ENCODE data around the gene MUC6. TPM values are rescaled to one million over a fixed set of nuclear protein-coding genes. Genes with fewer than 3 reads are reported as not detected.
"Not testable (repeated sequence)": the region's sequence is repeated elsewhere in the genome, so short reads cannot be mapped to it uniquely, and the experiment has no call there.

MUC6 gene
- total and polyA plus RNA-seq, 9 donors = 0.09 to 0.61 (median 0.28) TPM; not detected in 1

GRCh38 chr11:975376-975775, 61.1 kb downstream of the MUC6 start:
- peaks cover 65% of the 10 kb centered on the region for H3K36me3 ChIP-seq (ENCODE audit: control insufficient read depth, insufficient read depth, low read length)
- H3K4me1 ChIP-seq (ENCODE audit: control insufficient read depth, insufficient read depth, low read length) = not testable (repeated sequence)

DNA sequence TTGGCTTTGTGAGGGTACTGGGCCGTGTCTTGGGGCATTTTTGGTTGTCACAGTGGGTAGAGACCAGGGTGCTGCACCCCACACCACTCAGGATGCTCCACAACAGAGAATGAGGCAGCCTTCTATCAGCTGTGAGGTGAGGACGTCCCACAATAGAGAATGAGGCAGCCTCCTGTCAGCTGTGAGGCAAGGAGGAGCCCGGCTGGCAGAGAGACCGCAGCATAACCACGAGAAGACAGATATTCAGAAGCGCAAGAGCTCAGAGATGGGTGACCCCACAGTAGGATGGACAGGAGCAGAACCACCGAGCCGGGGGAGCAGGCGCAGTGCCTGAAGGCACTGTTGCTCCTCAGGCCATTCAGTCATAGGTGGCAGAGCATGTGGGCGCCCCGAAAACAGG, 63.3 kb downstream of the MUC6 start:
- Histone ChIP-seq H3K27me3 (ENCODE audit: control insufficient read depth, insufficient read depth, low read length) (no peaks in the 10 kb centered on the region), H3K9me3 (replicated peaks; ENCODE audit: control insufficient read depth, low read depth, low read length) (no peaks in the 10 kb centered on the region), H3K36me3 (ENCODE audit: control insufficient read depth, insufficient read depth, low read length) (peaks cover 65% of the 10 kb centered on the region), H3K4me1 (ENCODE audit: control insufficient read depth, insufficient read depth, low read length) (no peaks in the 10 kb centered on the region), H3K4me3 (ENCODE audit: low read length) (no peak overlapping the region), H3K27ac (ENCODE audit: low read length) (no peak overlapping the region)
- WGBS (ENCODE audit: insufficient coverage) = 90% methylated on average over 11 of the region's 11 CpGs
- no peak for DNase-seq

More at GRCh38 chr11:975376-975775, 61.1 kb downstream of the MUC6 start:
- H3K27ac ChIP-seq (ENCODE audit: low read length); H3K9me3 ChIP-seq (replicated peaks; ENCODE audit: control insufficient read depth, low read depth, low read length); H3K4me3 ChIP-seq (ENCODE audit: low read length); H3K27me3 ChIP-seq (ENCODE audit: control insufficient read depth, insufficient read depth, low read length); DNase-seq: not testable (repeated sequence)
- WGBS (ENCODE audit: insufficient coverage) = 76% methylated on average over 41 of the region's 41 CpGs

- H3K9me3 ChIP-seq (replicated peaks; ENCODE audit: control insufficient read depth, low read depth, low read length) = no peaks in the 10 kb centered on the region
- peaks cover 63% of the 10 kb centered on the region for H3K36me3 ChIP-seq (ENCODE audit: control insufficient read depth, insufficient read depth, low read length)
- DNase-seq = no peak
- no peaks in the 10 kb centered on the region for H3K4me1 ChIP-seq (ENCODE audit: control insufficient read depth, insufficient read depth, low read length)
- no peaks in the 10 kb centered on the region for H3K27me3 ChIP-seq (ENCODE audit: control insufficient read depth, insufficient read depth, low read length)
- WGBS (ENCODE audit: insufficient coverage) = 89% methylated on average over 21 of the region's 26 CpGs
- H3K4me3 ChIP-seq (ENCODE audit: low read length) = no peak overlapping the region
- no peak overlapping the region for H3K27ac ChIP-seq (ENCODE audit: low read length)
Measured at GRCh38 chr11:972523-973211, 63.9 kb downstream of the MUC6 start.

GRCh38 chr11:971731-972365, 64.7 kb downstream of the MUC6 start:
- DNase-seq = no peak
- peaks cover 55% of the 10 kb centered on the region for H3K36me3 ChIP-seq (ENCODE audit: control insufficient read depth, insufficient read depth, low read length)
- WGBS (ENCODE audit: insufficient coverage) = 94% methylated on average over 28 of the region's 31 CpGs
- no peak overlapping the region for H3K27ac ChIP-seq (ENCODE audit: low read length)
- H3K4me1 ChIP-seq (ENCODE audit: control insufficient read depth, insufficient read depth, low read length) = no peaks in the 10 kb centered on the region
- H3K4me3 ChIP-seq (ENCODE audit: low read length) = no peak overlapping the region
- H3K9me3 ChIP-seq (replicated peaks; ENCODE audit: control insufficient read depth, low read depth, low read length) = no peaks in the 10 kb centered on the region
- no peaks in the 10 kb centered on the region for H3K27me3 ChIP-seq (ENCODE audit: control insufficient read depth, insufficient read depth, low read length)

DNA sequence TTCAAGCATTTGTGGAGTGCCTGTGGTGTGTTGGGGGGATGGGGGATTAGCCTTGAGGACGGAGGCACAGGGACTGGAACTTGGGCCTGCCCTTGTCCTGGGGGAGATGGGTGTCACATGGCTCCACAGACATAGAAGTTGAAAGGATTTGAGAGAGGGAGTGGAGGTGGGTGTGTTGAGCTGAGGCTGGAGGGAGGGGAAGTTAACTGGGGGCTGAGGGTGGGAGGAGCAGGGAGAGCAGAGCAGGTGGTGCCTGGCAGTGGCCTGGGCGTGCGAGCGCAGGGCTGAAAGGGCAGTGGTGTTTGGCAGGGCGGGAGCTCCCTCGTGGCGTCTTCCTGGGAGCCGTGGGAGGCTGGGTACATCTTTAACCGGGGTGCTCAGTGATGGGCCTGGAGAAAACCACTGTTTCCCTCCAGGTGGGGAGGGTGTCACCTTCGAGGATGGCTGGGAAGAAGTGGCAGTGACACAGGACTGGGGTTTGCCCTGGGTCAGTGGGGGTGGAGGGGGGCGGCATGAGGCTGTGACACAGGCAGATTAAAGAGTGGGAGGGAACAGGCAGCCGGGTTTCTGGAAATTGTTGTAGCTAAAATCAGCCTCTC, 65.3 kb downstream of the MUC6 start:
- peaks cover 54% of the 10 kb centered on the region for H3K36me3 ChIP-seq (ENCODE audit: control insufficient read depth, insufficient read depth, low read length)
- no peak overlapping the region for H3K4me3 ChIP-seq (ENCODE audit: low read length)
- no peaks in the 10 kb centered on the region for H3K27me3 ChIP-seq (ENCODE audit: control insufficient read depth, insufficient read depth, low read length)
- H3K9me3 ChIP-seq (replicated peaks; ENCODE audit: control insufficient read depth, low read depth, low read length) = no peaks in the 10 kb centered on the region
- WGBS (ENCODE audit: insufficient coverage) = 81% methylated on average over 10 of the region's 12 CpGs
- no peak for DNase-seq
- no peaks in the 10 kb centered on the region for H3K4me1 ChIP-seq (ENCODE audit: control insufficient read depth, insufficient read depth, low read length)
- no peak overlapping the region for H3K27ac ChIP-seq (ENCODE audit: low read length)

- no peaks in the 10 kb centered on the region for H3K27me3 ChIP-seq (ENCODE audit: control insufficient read depth, insufficient read depth, low read length)
- no peak overlapping the region for H3K4me3 ChIP-seq (ENCODE audit: low read length)
- no peaks in the 10 kb centered on the region for H3K9me3 ChIP-seq (replicated peaks; ENCODE audit: control insufficient read depth, low read depth, low read length)
- H3K36me3 ChIP-seq (ENCODE audit: control insufficient read depth, insufficient read depth, low read length) = peaks cover 51% of the 10 kb centered on the region
- H3K27ac ChIP-seq (ENCODE audit: low read length) = no peak overlapping the region
- no peak for DNase-seq
- H3K4me1 ChIP-seq (ENCODE audit: control insufficient read depth, insufficient read depth, low read length) = no peaks in the 10 kb centered on the region
- WGBS (ENCODE audit: insufficient coverage) = 85% methylated on average over 21 of the region's 26 CpGs
Measured at GRCh38 chr11:970319-970871, 66.1 kb downstream of the MUC6 start.

DNA sequence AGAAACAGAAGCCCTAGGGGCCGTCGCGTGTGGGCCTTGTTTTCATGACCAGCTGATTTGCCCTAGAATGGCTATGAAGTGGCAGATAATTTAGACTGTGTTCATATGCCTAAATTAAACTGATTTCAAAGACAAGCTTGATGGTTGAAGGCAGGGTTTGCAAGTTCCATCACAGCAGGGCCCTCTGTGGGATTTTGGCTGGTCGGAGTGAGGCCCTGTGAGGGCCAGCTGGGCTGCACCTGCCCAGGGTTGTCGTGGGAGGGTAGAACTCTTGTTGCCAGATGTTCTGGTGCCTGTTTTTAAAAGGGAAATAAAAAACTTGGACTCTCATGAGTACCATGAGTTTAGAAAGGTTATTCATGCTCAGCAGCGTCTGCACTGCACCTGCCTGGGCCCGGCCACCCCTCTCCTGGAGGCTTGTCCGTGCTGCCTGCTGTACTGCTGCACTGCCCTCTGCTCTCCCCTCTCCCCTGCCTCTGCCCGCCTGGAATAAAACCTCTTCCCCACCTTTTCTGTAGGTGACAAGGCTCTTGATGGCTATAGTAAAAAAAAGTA, 66.8 kb downstream of the MUC6 start:
- H3K27ac ChIP-seq (ENCODE audit: low read length) = no peak overlapping the region
- no peaks in the 10 kb centered on the region for H3K27me3 ChIP-seq (ENCODE audit: control insufficient read depth, insufficient read depth, low read length)
- no peaks in the 10 kb centered on the region for H3K9me3 ChIP-seq (replicated peaks; ENCODE audit: control insufficient read depth, low read depth, low read length)
- H3K4me1 ChIP-seq (ENCODE audit: control insufficient read depth, insufficient read depth, low read length) = no peaks in the 10 kb centered on the region
- DNase-seq = no peak
- H3K36me3 ChIP-seq (ENCODE audit: control insufficient read depth, insufficient read depth, low read length) = peaks cover 48% of the 10 kb centered on the region
- 65% methylated on average over 6 of the region's 9 CpGs for WGBS (ENCODE audit: insufficient coverage)
- no peak overlapping the region for H3K4me3 ChIP-seq (ENCODE audit: low read length)

GRCh38 chr11:968822-969221, 67.7 kb downstream of the MUC6 start:
- peaks cover 54% of the 10 kb centered on the region for H3K36me3 ChIP-seq (ENCODE audit: control insufficient read depth, insufficient read depth, low read length)
- H3K27ac ChIP-seq (ENCODE audit: low read length) = no peak overlapping the region
- no peak overlapping the region for H3K4me3 ChIP-seq (ENCODE audit: low read length)
- 80% methylated on average over 10 of the region's 14 CpGs for WGBS (ENCODE audit: insufficient coverage)
- no peaks in the 10 kb centered on the region for H3K27me3 ChIP-seq (ENCODE audit: control insufficient read depth, insufficient read depth, low read length)
- DNase-seq = no peak
- H3K9me3 ChIP-seq (replicated peaks; ENCODE audit: control insufficient read depth, low read depth, low read length) = no peaks in the 10 kb centered on the region
- H3K4me1 ChIP-seq (ENCODE audit: control insufficient read depth, insufficient read depth, low read length) = no peaks in the 10 kb centered on the region

DNA sequence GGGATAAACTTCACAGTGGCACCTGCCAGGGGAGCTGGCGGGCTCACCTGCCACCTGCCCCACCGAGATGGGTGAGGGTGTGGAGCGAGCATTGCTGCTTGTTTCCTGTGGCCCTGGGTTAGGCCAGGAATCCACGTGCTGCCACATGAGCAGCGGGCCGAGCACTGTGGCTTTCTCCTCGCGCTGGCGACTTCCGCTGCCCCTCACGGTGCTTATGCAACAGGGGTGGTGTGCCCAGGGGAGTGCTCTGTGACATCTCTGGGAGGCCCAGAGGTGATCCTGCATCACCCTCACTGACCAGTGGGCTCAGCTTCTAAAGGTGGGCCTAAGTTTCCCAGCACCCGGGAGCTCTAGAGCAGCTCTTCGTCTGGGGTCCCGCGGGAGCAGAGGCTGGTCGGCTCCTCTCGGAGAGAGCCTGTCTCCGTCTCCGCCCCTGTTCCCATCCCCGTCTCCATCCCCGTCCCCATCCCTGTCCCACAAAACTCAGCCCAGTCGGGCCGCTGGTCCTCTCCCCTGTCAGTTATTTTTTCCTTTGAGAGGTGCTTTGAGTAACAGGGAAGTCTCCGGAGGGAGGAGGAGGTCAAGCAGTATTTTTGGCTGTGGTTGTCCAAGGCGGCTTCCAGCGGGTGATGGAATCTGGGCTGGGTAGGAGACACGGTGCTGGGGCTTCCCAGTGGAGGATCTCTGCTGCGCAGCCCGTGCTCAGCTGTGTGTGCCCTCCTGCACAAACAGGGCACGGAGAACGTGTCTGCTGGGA, 68.3 kb downstream of the MUC6 start:
- no peak overlapping the region for H3K4me3 ChIP-seq (ENCODE audit: low read length)
- WGBS (ENCODE audit: insufficient coverage) = 74% methylated on average over 21 of the region's 31 CpGs
- H3K36me3 ChIP-seq (ENCODE audit: control insufficient read depth, insufficient read depth, low read length) = peaks cover 55% of the 10 kb centered on the region

More for the DNA sequence above, 68.3 kb downstream of the MUC6 start:
- H3K9me3 ChIP-seq (replicated peaks; ENCODE audit: control insufficient read depth, low read depth, low read length) = no peaks in the 10 kb centered on the region
- no peaks in the 10 kb centered on the region for H3K27me3 ChIP-seq (ENCODE audit: control insufficient read depth, insufficient read depth, low read length)
- H3K27ac ChIP-seq (ENCODE audit: low read length) = no peak overlapping the region
- no peak for DNase-seq
- no peaks in the 10 kb centered on the region for H3K4me1 ChIP-seq (ENCODE audit: control insufficient read depth, insufficient read depth, low read length)
